Body of pancreas (tissue), 4 donors: ENCODE results near the gene LHX3. TPM values are rescaled to one million over a fixed set of nuclear protein-coding genes. Genes with fewer than 3 reads are reported as not detected.

ENCODE experiments used
- ATAC-seq: fragments of 150-250 bp; one replicate; pipeline ENCODE4 v1.9.1; 2016
- DNase-seq, 4 donors: peaks; one replicate each; pipeline ENCODE4 v3.0.0-alpha.2; 2019
- H3K27ac ChIP-seq, 4 donors: fragments of 200-600 bp; sonication (generic); 1 replicate in 3 of 4; 2 replicates in 1 of 4; pipeline versions ENCODE4 v1.5.1 to v1.6.1; 2016 to 2019; ENCODE audit warnings: mild to moderate bottlenecking in 1 of 4, mixed read lengths in 1 of 4, moderate library complexity in 1 of 4
- H3K27me3 ChIP-seq, 2 donors: fragments of 200-600 bp; sonication (generic); one replicate each; pipeline ENCODE4 v1.6.0; 2016; ENCODE audit warnings: mild to moderate bottlenecking in 1 of 2
- H3K36me3 ChIP-seq, 2 donors: fragments of 200-600 bp; sonication (generic); replicated peaks in 1 of 2; 2 replicates each; pipeline ENCODE4 v1.5.1; 2016; ENCODE audit warnings: low read depth in 2 of 2; ENCODE audit not compliant: insufficient read depth in 1 of 2
- H3K4me1 ChIP-seq: fragments of 200-600 bp; sonication (generic); one replicate; pipeline ENCODE4 v1.6.0; 2016
- H3K4me3 ChIP-seq, 2 donors: fragments of 200-600 bp; sonication (generic); 1 replicate in 1 of 2; 2 replicates in 1 of 2; pipeline ENCODE4 v1.5.1; 2016 to 2019
- H3K9me3 ChIP-seq, 3 donors: fragments of 200-600 bp; sonication (generic); 1 replicate in 2 of 3; 2 replicates in 1 of 3; pipeline ENCODE4 v1.5.1; 2016
- CTCF ChIP-seq, 7 experiments: fragments of 450-650 bp in 4 of 7; fragments of 200-600 bp in 3 of 7; sonication (generic) in 3 of 7; IDR thresholded peaks; one replicate each; pipeline ENCODE4 v1.5.1; 2016 to 2019; ENCODE audit warnings: antibody characterized with exemption in 7 of 7
- POLR2A ChIP-seq, 3 donors: fragments of 450-650 bp; IDR thresholded peaks; one replicate each; pipeline ENCODE4 v1.6.1; 2016; ENCODE audit warnings: antibody characterized with exemption in 3 of 3, mild to moderate bottlenecking in 2 of 3
- WGBS, 2 donors: methylation state at CpG; one replicate each; pipeline ENCODE4 v1.1.5; 2017; 5-methylcytosine and 5-hydroxymethylcytosine counted together
- intact Hi-C: fragments of 100-400 bp; cut with DNase I; formaldehyde crosslinking; loops from one replicate; pipeline ENCODE4 v1.15.1; 2023
- total RNA-seq, 2 donors: library from RNA; depleted of rRNA; stranded (reverse); fragments of >200 nt; gene quantifications; one replicate each; pipeline ENCODE4 v1.1.0, GENCODE V29; 2016

Gene LHX3
- total RNA-seq, 2 donors from 2014 or later, result not detected

GRCh38 chr9:136232969-136233368, 28.0 kb upstream of the LHX3 start:
- H3K27me3 ChIP-seq, result no peaks in the 10 kb centered on the region
- ATAC-seq, result no peak
- TF ChIP-seq POLR2A (IDR thresholded peaks at IDR 0.05) (no peak), CTCF (IDR thresholded peaks at IDR 0.05) (no peak)
- H3K36me3 ChIP-seq, result peaks cover 0 to 4% of the 10 kb centered on the region in 2 donors
- peaks cover 9% of the 10 kb centered on the region for H3K4me1 ChIP-seq
- no peak overlapping the region for H3K27ac ChIP-seq
- intact Hi-C loops, result no loop called here
- WGBS, 2 donors, result 51 to 60% methylated on average over 9 to 10 of the region's 10 CpGs
- no peak for DNase-seq
- no peaks in the 10 kb centered on the region for H3K9me3 ChIP-seq
- H3K4me3 ChIP-seq, result no peak overlapping the region

GRCh38 chr9:136231478-136232297, 26.8 kb upstream of the LHX3 start:
- ATAC-seq, result no peak
- no peak overlapping the region for H3K4me3 ChIP-seq
- H3K36me3 ChIP-seq, result peaks cover 0 to 4% of the 10 kb centered on the region in 2 donors
- no peaks in the 10 kb centered on the region for H3K9me3 ChIP-seq
- H3K27me3 ChIP-seq, result no peaks in the 10 kb centered on the region
- H3K4me1 ChIP-seq, result peaks cover 5% of the 10 kb centered on the region
- no peak overlapping the region for H3K27ac ChIP-seq
- DNase-seq, result no peak
- TF ChIP-seq CTCF (IDR thresholded peaks at IDR 0.05) (no peak), POLR2A (IDR thresholded peaks at IDR 0.05) (no peak)
- intact Hi-C loops, result no loop called here
- 76 to 87% methylated on average over 30 to 31 of the region's 31 CpGs for WGBS, 2 donors

GRCh38 chr9:136230773-136231172, 25.8 kb upstream of the LHX3 start:
- no peak for ATAC-seq
- 80 to 89% methylated on average over 9 of the region's 9 CpGs for WGBS, 2 donors
- no peaks in the 10 kb centered on the region for H3K9me3 ChIP-seq
- no peak overlapping the region for H3K4me3 ChIP-seq
- no peaks in the 10 kb centered on the region for H3K27me3 ChIP-seq
- H3K36me3 ChIP-seq, result peaks cover 0 to 4% of the 10 kb centered on the region in 2 donors
- intact Hi-C loops, result no loop called here
- no peak for TF ChIP-seq POLR2A (IDR thresholded peaks at IDR 0.05)
- no peak for TF ChIP-seq CTCF (IDR thresholded peaks at IDR 0.05)
- no peak for DNase-seq
- no peak overlapping the region for H3K27ac ChIP-seq
- H3K4me1 ChIP-seq, result peaks cover 10% of the 10 kb centered on the region

GRCh38 chr9:136230365-136230764, 25.4 kb upstream of the LHX3 start:
- no peak for ATAC-seq
- intact Hi-C loops, result no loop called here
- H3K27ac ChIP-seq, result no peak overlapping the region
- no peak for TF ChIP-seq POLR2A (IDR thresholded peaks at IDR 0.05)
- TF ChIP-seq CTCF (IDR thresholded peaks at IDR 0.05), result no peak
- no peak overlapping the region for H3K4me3 ChIP-seq
- WGBS, 2 donors, result 88 to 89% methylated on average over 9 to 10 of the region's 10 CpGs
- H3K4me1 ChIP-seq, result peaks cover 11% of the 10 kb centered on the region
- no peak for DNase-seq
- H3K36me3 ChIP-seq, result peaks cover 0 to 1% of the 10 kb centered on the region in 2 donors
- no peaks in the 10 kb centered on the region for H3K9me3 ChIP-seq
- H3K27me3 ChIP-seq, result no peaks in the 10 kb centered on the region
